SU-DHL-6 (cell line): ENCODE results near the gene AQP5.
"Not testable (repeated sequence)": the region's sequence is repeated elsewhere in the genome, so short reads cannot be mapped to it uniquely, and the experiment has no call there.

Experiments used
- H2AFZ ChIP-seq: fragments of 200-600 bp; sonication (generic); 2 replicates; pipeline ENCODE4 v1.6.1; 2014; ENCODE audit warnings: low read depth, mild to moderate bottlenecking, moderate library complexity, mixed read lengths, antibody characterized with exemption, low read length; ENCODE audit not compliant: severe bottlenecking
- H3F3A ChIP-seq: fragments of 200-600 bp; shearing (Covaris generic); 2 replicates; pipeline ENCODE4 v1.6.0; 2016; ENCODE audit warnings: antibody characterized with exemption, mild to moderate bottlenecking; ENCODE audit not compliant: insufficient read depth
- H3K27ac ChIP-seq: fragments of 200-600 bp; sonication (generic); 2 replicates; pipeline ENCODE4 v1.5.1; 2016; ENCODE audit warnings: low read depth, mild to moderate bottlenecking, low read length, moderate library complexity, mixed read lengths
- H3K27me3 ChIP-seq: fragments of 200-600 bp; sonication (generic), shearing (Covaris generic); 2 replicates; pipeline ENCODE4 v1.6.0; 2014; ENCODE audit warnings: mild to moderate bottlenecking, low read length
- H3K36me3 ChIP-seq: fragments of 200-600 bp; sonication (generic); 2 replicates; pipeline ENCODE4 v1.6.1; 2014; ENCODE audit warnings: mild to moderate bottlenecking, low read length, mixed read lengths
- H3K4me2 ChIP-seq: fragments of 300-600, 200-600 bp; shearing (Covaris generic), sonication (generic); 2 replicates; pipeline ENCODE4 v1.6.0; 2014; ENCODE audit warnings: low read length, low read depth, mild to moderate bottlenecking; ENCODE audit not compliant: poor library complexity, severe bottlenecking
- H3K4me3 ChIP-seq: fragments of 200-600 bp; sonication (generic); 2 replicates; pipeline ENCODE4 v1.5.1; 2014; ENCODE audit warnings: antibody characterized with exemption, low read length, mild to moderate bottlenecking, mixed read lengths; ENCODE audit not compliant: insufficient read depth, poor library complexity, severe bottlenecking
- H3K79me2 ChIP-seq: fragments of 200-600 bp; sonication (generic); 2 replicates; pipeline ENCODE4 v1.6.1; 2014; ENCODE audit warnings: mild to moderate bottlenecking, low read length, moderate library complexity; ENCODE audit not compliant: insufficient read depth
- H3K9ac ChIP-seq: fragments of 200-600 bp; sonication (generic); 2 replicates; pipeline ENCODE4 v1.7.0; 2014; ENCODE audit warnings: mild to moderate bottlenecking, low read length
- H3K9me2 ChIP-seq: fragments of 200-600 bp; sonication (generic); replicated peaks from 2 replicates; pipeline ENCODE4 v1.6.1; 2014; ENCODE audit warnings: low read length; ENCODE audit not compliant: insufficient read depth
- H3K9me3 ChIP-seq: fragments of 200-600 bp; sonication (generic); 2 replicates; pipeline ENCODE4 v1.6.1; 2014; ENCODE audit warnings: low read length, mixed read lengths; ENCODE audit not compliant: insufficient read depth
- H4K20me1 ChIP-seq: fragments of 200-600 bp; sonication (generic); 2 replicates; pipeline ENCODE4 v1.6.1; 2014; ENCODE audit warnings: low read depth, mild to moderate bottlenecking, antibody characterized with exemption, low read length, moderate library complexity, mixed read lengths
- CTCF ChIP-seq: fragments of 200-600 bp; sonication (generic); IDR thresholded peaks from one replicate; pipeline ENCODE4 v1.5.1; 2017; ENCODE audit warnings: antibody characterized with exemption, mild to moderate bottlenecking, low read length, moderate library complexity; ENCODE audit not compliant: insufficient read depth, poor library complexity, severe bottlenecking
- EZH2phosphoT487 ChIP-seq: fragments of 200-600 bp; sonication (generic), shearing (Covaris generic); conservative IDR thresholded peaks from 2 replicates; pipeline ENCODE4 v1.6.1; 2018; ENCODE audit warnings: mild to moderate bottlenecking, antibody characterized with exemption, low read length, moderate library complexity, mixed read lengths

The AQP5 gene

GRCh38 chr12:49987625-49988303 lies 26.1 kb downstream of the AQP5 start:
- Histone ChIP-seq H2AFZ (no peak overlapping the region), H3F3A (no peaks in the 10 kb centered on the region), H3K27me3 (no peaks in the 10 kb centered on the region), H3K9me3 (no peaks in the 10 kb centered on the region), H3K9me2 (no peaks in the 10 kb centered on the region), H3K79me2 (no peaks in the 10 kb centered on the region), H3K4me3 (no peak overlapping the region), H3K9ac (no peak overlapping the region), H3K4me2 (no peak overlapping the region), H3K36me3 (peaks cover 48% of the 10 kb centered on the region), H4K20me1 (no peaks in the 10 kb centered on the region; the same call in 1 of the 2 replicates), H3K27ac (no peak overlapping the region)
- TF ChIP-seq CTCF (no peak), EZH2phosphoT487 (no peak)

- H3K27me3 ChIP-seq, H3K9ac ChIP-seq, H3K27ac ChIP-seq, H3K4me3 ChIP-seq, H3K9me3 ChIP-seq, H3F3A ChIP-seq, H2AFZ ChIP-seq, H4K20me1 ChIP-seq, H3K4me2 ChIP-seq, H3K9me2 ChIP-seq, H3K79me2 ChIP-seq: not testable (repeated sequence)
- H3K36me3 ChIP-seq, result peaks cover 59% of the 10 kb centered on the region
These were observed 27.7 kb downstream of the AQP5 start for GRCh38 chr12:49989400-49989799.

- Histone ChIP-seq H3F3A (0 out of 2 replicates have a peak, but pooled peaks cover 3% of the 10 kb centered on the region), H3K36me3 (peaks cover 63% of the 10 kb centered on the region), H4K20me1 (no peaks in the 10 kb centered on the region; the same call in 1 of the 2 replicates), H2AFZ (no peak overlapping the region), H3K4me2 (no peak overlapping the region), H3K4me3 (no peak overlapping the region), H3K9me2 (no peaks in the 10 kb centered on the region), H3K27me3 (no peaks in the 10 kb centered on the region), H3K9me3 (no peaks in the 10 kb centered on the region), H3K79me2 (no peaks in the 10 kb centered on the region), H3K27ac (no peak overlapping the region), H3K9ac (no peak overlapping the region)
- TF ChIP-seq EZH2phosphoT487, result no peak
- TF ChIP-seq CTCF, result no peak
These were observed 28.6 kb downstream of the AQP5 start for GRCh38 chr12:49990273-49990672.

GRCh38 chr12:49998453-49998852 lies 36.8 kb downstream of the AQP5 start:
- peaks cover 47% of the 10 kb centered on the region for H3K36me3 ChIP-seq
- no peaks in the 10 kb centered on the region; the same call in 1 of the 2 replicates for H3F3A ChIP-seq
- no peaks in the 10 kb centered on the region for H4K20me1 ChIP-seq
- no peak for TF ChIP-seq EZH2phosphoT487
- TF ChIP-seq CTCF, result no peak
- H3K9ac ChIP-seq, result no peak overlapping the region
- no peak overlapping the region for H2AFZ ChIP-seq
- H3K27me3 ChIP-seq, result no peaks in the 10 kb centered on the region
- H3K79me2 ChIP-seq, result no peaks in the 10 kb centered on the region
- H3K4me3 ChIP-seq, result no peak overlapping the region
- H3K9me3 ChIP-seq, result no peaks in the 10 kb centered on the region
- H3K9me2 ChIP-seq, result no peaks in the 10 kb centered on the region
- no peak overlapping the region for H3K4me2 ChIP-seq
- no peak overlapping the region for H3K27ac ChIP-seq
